MCF 10A (cell line): ENCODE data around the gene PRSS27. TPM values are rescaled to one million over a fixed set of nuclear protein-coding genes. Genes with fewer than 3 reads are reported as not detected.

Source experiments
- BruUV-seq: library from RNA; stranded (reverse); fragments of 400-500 nt; replicated peaks from 2 replicates; lab custom pipeline; 2021; lab: Mats Ljungman, UMichigan
- CTCF ChIA-PET: fragments of 300-600 bp; sonication (Branson Sonifier 250); formaldehyde crosslinking; extraction: SDS; loops from one replicate; lab custom pipeline; 2021; ENCODE audit warnings: antibody characterized with exemption, inconsistent platforms; lab: Yijun Ruan, JAX
- POLR2A ChIA-PET: fragments of 300-600, 350-650 bp; sonication (Branson Sonifier 250); formaldehyde crosslinking; extraction: SDS; loops from one replicate; lab custom pipeline; 2020; ENCODE audit warnings: antibody characterized with exemption, inconsistent platforms; lab: Yijun Ruan, JAX
- DNase-seq: peaks from one replicate; pipeline ENCODE4 v3.0.0-alpha.2; 2018; ENCODE audit not compliant: unreplicated experiment
- H3K27ac Mint-ChIP-seq: one replicate; pipeline ENCODE4 v1.8.0; 2022; ENCODE audit warnings: mild to moderate bottlenecking, low read depth, mixed read lengths; ENCODE audit not compliant: unreplicated experiment
- H3K27me3 Mint-ChIP-seq: one replicate; pipeline ENCODE4 v1.8.0; 2022; ENCODE audit warnings: mixed read lengths; ENCODE audit not compliant: insufficient read depth, unreplicated experiment
- H3K36me3 Mint-ChIP-seq: one replicate; pipeline ENCODE4 v1.8.0; 2022; ENCODE audit warnings: mild to moderate bottlenecking, moderate library complexity, mixed read lengths; ENCODE audit not compliant: insufficient read depth, unreplicated experiment
- H3K4me1 Mint-ChIP-seq: one replicate; pipeline ENCODE4 v1.8.0; 2022; ENCODE audit warnings: mixed read lengths; ENCODE audit not compliant: insufficient read depth, unreplicated experiment
- H3K4me3 Mint-ChIP-seq: one replicate; pipeline ENCODE4 v1.8.0; 2022; ENCODE audit warnings: mild to moderate bottlenecking, moderate library complexity, mixed read lengths; ENCODE audit not compliant: unreplicated experiment
- H3K9me3 Mint-ChIP-seq: one replicate; pipeline ENCODE4 v1.8.0; 2022; ENCODE audit warnings: mixed read lengths; ENCODE audit not compliant: unreplicated experiment
- intact Hi-C: fragments of 100-400 bp; cut with micrococcal nuclease; formaldehyde crosslinking; loops from 2 replicates; pipeline ENCODE4 v1.14.1; 2022
- total RNA-seq: library from RNA; stranded (reverse); gene quantifications from 2 replicates; pipeline ENCODE4 v1.2.3, GENCODE V29; 2022
- TF ChIP-seq, protein P1 (sequence below): fragments of 200-600 bp; IDR thresholded peaks from one replicate; pipeline ENCODE4 v1.8.0; 2022; ENCODE audit warnings: antibody characterized with exemption, mild to moderate bottlenecking; ENCODE audit not compliant: unreplicated experiment

The PRSS27 gene
- total RNA-seq, 1 experiment from 2014 or later = 5.8 TPM

DNA sequence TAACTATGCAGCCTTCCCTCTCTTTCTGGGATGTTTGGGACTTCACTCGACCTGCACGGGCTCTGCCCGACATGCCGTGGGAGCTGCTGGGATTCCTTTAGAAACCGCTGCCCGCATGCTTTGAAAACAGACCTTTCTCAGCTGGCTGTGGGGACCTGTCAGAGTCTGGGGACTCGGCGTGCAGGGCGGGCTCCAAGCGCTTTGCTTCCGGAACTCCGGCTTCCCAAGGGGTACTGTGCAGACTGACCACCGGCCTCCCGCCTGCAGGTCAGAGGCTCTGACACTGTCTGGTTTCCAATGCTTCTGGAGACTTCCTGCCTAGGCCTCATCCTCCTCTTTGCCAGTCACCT lies 11.8 kb downstream of the PRSS27 start:
- H3K9me3 Mint-ChIP-seq = no peaks in the 10 kb centered on the region
- H3K4me3 Mint-ChIP-seq = no peak overlapping the region
- TF ChIP-seq, protein P1, sequence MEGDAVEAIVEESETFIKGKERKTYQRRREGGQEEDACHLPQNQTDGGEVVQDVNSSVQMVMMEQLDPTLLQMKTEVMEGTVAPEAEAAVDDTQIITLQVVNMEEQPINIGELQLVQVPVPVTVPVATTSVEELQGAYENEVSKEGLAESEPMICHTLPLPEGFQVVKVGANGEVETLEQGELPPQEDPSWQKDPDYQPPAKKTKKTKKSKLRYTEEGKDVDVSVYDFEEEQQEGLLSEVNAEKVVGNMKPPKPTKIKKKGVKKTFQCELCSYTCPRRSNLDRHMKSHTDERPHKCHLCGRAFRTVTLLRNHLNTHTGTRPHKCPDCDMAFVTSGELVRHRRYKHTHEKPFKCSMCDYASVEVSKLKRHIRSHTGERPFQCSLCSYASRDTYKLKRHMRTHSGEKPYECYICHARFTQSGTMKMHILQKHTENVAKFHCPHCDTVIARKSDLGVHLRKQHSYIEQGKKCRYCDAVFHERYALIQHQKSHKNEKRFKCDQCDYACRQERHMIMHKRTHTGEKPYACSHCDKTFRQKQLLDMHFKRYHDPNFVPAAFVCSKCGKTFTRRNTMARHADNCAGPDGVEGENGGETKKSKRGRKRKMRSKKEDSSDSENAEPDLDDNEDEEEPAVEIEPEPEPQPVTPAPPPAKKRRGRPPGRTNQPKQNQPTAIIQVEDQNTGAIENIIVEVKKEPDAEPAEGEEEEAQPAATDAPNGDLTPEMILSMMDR = no peak
- DNase-seq = no peak
- ChIA-PET POLR2A (no interaction called here), CTCF (interaction anchor here (0.8 kb wide), 1 partner anchor 12 kb away, joined by 5 read pairs; the partner anchor contains the start of gene PRSS27)
- H3K27me3 Mint-ChIP-seq = no peaks in the 10 kb centered on the region
- no peak overlapping the region for H3K27ac Mint-ChIP-seq
- BruUV-seq = TSS peak; percentile 65
- peaks cover 33% of the 10 kb centered on the region for H3K36me3 Mint-ChIP-seq
- intact Hi-C loops = no loop called here
- H3K4me1 Mint-ChIP-seq = no peaks in the 10 kb centered on the region

DNA sequence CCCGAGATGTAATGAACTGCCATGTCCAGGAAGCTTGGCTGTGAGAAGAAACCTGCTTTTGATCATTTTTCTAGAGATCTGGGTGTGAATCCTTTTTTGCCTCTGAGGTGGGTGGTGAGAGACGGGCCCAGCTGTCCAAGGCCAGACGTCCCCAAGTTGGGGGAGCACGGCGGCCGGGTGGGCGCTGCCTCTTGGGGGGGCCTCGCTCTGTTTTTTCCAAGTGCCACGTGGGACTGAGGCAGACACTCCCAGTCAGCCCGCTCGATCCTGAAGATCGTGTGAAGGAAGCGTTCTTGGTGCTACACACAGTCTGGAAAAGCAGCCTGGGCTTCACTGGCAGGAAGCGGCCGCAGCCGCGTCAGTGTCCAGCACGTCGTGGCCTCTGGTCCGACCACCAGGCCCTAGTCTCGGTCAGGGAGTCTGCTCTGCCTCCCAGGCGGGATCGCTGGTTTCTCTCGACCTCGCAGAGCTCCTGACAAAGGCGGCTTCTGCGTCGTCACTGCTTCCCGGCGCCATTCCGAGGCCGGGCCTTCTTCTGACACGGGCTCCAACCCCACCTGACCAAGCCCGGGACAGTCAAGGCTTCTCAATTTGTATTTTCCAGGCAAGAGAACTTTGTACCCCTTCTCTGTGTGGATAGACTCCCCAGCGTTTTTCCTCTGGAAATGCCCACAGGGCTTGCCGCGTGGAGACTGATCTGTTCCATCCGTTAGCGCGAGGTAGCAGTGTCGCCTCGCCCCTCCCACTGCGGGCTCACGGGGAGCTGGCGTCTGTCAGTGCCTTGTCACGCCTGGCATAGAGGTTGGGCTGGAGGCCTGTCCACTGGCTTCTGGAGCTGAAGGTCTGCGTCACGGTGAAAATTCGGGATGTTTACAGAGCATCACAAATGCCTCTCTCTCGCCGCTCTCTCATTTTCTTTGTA lies 12.4 kb downstream of the PRSS27 start:
- DNase-seq = no peak
- no peaks in the 10 kb centered on the region for H3K27me3 Mint-ChIP-seq
- no peak overlapping the region for H3K4me3 Mint-ChIP-seq
- H3K9me3 Mint-ChIP-seq = no peaks in the 10 kb centered on the region
- ChIA-PET POLR2A (no interaction called here), CTCF (no interaction called here)
- no peaks in the 10 kb centered on the region for H3K4me1 Mint-ChIP-seq
- H3K27ac Mint-ChIP-seq = no peak overlapping the region
- intact Hi-C loops = no loop called here
- peaks cover 33% of the 10 kb centered on the region for H3K36me3 Mint-ChIP-seq
- TF ChIP-seq, protein P1 = no peak
- no TSS peak for BruUV-seq

DNA sequence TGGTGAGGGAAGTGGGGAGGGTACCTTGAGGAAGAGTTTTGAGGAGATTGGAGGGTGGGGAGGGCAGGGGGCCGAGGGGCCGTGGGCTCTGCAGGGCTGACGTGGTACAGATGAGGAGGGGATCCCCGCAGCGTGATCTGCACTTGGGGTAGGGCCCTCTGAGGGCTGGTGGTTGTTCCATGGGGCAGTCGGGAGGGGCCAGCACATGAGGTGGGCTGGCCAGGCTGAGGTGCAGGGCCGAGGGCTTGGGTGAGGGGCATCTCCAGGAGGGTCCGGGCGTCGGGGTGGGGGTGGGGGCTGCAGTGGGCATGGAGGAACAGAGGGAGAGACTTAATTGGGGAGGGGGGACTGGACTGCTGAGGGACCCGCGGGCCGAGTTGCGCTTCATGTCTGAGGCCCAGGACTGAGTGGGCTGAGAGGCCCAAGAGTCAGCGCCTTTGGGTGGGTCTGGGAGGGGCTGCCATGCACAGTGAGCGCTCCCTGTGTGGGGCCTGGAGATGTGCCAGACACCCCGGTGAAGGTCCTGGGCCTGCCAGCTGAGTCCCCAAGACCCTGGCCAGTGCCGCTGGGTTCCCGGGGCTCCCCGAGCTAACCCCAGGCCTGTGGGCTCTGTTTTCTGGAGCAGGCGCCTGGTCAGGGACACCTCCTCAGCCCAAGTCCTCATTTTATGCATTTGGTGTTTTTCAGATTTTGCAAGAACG lies 13.3 kb downstream of the PRSS27 start:
- TF ChIP-seq, protein P1 = no peak
- CTCF ChIA-PET = no interaction called here
- DNase-seq = no peak
- peaks cover 38% of the 10 kb centered on the region for H3K36me3 Mint-ChIP-seq
- no peaks in the 10 kb centered on the region for H3K9me3 Mint-ChIP-seq
- H3K4me1 Mint-ChIP-seq = no peaks in the 10 kb centered on the region
- no peaks in the 10 kb centered on the region for H3K27me3 Mint-ChIP-seq
- no peak overlapping the region for H3K4me3 Mint-ChIP-seq
- POLR2A ChIA-PET = interaction anchor here (0.9 kb wide), 1 partner anchor 161 kb away, joined by 3 read pairs; no protein-coding TSS in a partner anchor
- no TSS peak for BruUV-seq
- H3K27ac Mint-ChIP-seq = no peak overlapping the region
- intact Hi-C loops = no loop called here

DNA sequence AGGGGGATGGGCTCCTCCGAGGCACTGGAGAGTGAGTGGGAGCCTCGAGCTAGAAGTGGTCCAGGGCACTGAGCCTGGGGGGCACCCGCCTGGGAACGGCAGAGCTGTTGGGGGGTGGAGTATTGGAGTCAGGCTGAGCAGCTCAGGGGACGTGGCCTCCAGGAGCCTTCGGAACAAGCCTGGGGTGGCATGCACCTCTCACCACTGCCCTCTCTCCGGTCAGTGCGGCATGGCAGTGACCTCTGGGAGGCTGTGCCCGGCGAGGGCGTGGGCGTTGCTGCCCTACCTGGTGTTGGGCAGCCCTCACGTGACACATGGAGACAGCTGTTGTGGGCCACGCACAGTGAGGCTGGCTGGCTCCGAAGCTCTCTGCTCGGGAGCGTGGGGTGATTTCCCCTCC lies 13.9 kb downstream of the PRSS27 start:
- TF ChIP-seq, protein P1 = no peak
- Mint-ChIP-seq H3K9me3 (no peaks in the 10 kb centered on the region), H3K36me3 (peaks cover 36% of the 10 kb centered on the region), H3K27me3 (no peaks in the 10 kb centered on the region), H3K4me1 (no peaks in the 10 kb centered on the region), H3K4me3 (no peak overlapping the region), H3K27ac (no peak overlapping the region)
- intact Hi-C loops = no loop called here
- no peak for DNase-seq
- BruUV-seq = no TSS peak
- ChIA-PET POLR2A (interaction anchor here (0.9 kb wide), 1 partner anchor 162 kb away, joined by 3 read pairs; no protein-coding TSS in a partner anchor), CTCF (no interaction called here)
